Measurements from ENCODE around the gene COMMD8. TPM values are rescaled to one million over a fixed set of nuclear protein-coding genes. Genes with fewer than 3 reads are reported as not detected.
A peak's percentile ranks its signal among the peaks of the same experiment; 100 is the strongest.

Gene COMMD8
- total RNA-seq = 10 to 100 TPM; 14.1 to 21.1 (median 19.4) TPM
- 10 to 100 TPM; 25.2 to 30.9 (median 28.5) TPM for polyA plus RNA-seq
- long read RNA-seq, donor 1, transcript COMMD8-201 (5 exons, 1,469 nt) = major isoform, 15 of 16 reads
- long read RNA-seq, donor 1, partial matches to known transcripts = 0 of 16 reads
- long read RNA-seq, donor 1, other reads (novel, unspliced or antisense) = 0 of 16 reads
- long read RNA-seq, donor 2, transcript COMMD8-201 (5 exons, 1,469 nt) = major isoform, 13 of 13 reads
- long read RNA-seq, donor 2, partial matches to known transcripts = 0 of 13 reads
- long read RNA-seq, donor 2, other reads (novel, unspliced or antisense) = 0 of 13 reads

DNA sequence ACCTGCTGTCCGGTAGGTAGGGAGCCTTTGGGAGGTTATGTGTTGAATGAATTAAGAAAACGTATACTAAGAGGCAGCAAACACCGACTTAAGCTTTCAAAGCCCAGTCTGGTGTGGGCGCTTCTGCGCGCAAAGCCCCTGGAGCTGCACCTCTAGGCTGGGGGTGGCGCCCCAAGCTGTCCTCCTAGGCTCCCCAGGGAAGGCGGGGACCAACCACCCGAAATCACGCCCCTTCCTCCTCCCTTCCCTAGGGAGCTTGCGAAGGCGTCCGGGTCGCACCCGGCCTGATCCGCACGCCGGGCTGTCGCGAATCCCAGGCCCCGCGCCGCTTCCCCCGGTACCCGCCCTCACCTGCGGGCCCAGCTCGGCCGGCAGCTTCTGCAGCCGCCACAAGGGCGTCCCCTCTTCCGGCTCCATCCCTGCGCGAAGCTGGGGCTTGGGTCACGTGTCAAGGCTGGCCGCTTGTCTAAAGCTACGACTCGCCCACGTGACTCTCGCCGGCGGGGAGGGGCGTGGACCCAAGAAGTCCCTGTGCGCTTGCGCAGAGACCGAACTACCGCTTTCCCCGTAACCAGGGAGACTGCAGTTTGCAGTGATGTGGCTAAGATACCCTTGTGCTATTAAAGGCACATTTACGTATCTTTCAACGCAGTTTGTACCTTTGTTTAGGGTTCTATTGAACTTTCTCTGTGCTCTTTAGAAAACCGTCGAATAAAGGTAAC, at the start of gene COMMD8:
COMMD8 (minus strand) TSS at position 468 of the 722 bp plus-strand sequence; CDS start at position 417, 51 bp downstream.
- WGBS, 5 donors = 0 to 1% (median 0%) methylated on average over 41 to 51 of the region's 51 CpGs
- TF ChIP-seq POLR2AphosphoS5 (IDR thresholded peaks at IDR 0.05) = peak; percentile 94 to 96 (median 95)
- TF ChIP-seq POLR2A (IDR thresholded peaks at IDR 0.05) = peak in 1 of 3 donors; percentile 24
- TF ChIP-seq, protein P1, sequence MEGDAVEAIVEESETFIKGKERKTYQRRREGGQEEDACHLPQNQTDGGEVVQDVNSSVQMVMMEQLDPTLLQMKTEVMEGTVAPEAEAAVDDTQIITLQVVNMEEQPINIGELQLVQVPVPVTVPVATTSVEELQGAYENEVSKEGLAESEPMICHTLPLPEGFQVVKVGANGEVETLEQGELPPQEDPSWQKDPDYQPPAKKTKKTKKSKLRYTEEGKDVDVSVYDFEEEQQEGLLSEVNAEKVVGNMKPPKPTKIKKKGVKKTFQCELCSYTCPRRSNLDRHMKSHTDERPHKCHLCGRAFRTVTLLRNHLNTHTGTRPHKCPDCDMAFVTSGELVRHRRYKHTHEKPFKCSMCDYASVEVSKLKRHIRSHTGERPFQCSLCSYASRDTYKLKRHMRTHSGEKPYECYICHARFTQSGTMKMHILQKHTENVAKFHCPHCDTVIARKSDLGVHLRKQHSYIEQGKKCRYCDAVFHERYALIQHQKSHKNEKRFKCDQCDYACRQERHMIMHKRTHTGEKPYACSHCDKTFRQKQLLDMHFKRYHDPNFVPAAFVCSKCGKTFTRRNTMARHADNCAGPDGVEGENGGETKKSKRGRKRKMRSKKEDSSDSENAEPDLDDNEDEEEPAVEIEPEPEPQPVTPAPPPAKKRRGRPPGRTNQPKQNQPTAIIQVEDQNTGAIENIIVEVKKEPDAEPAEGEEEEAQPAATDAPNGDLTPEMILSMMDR (IDR thresholded peaks at IDR 0.05 in 8 of 11, conservative IDR thresholded peaks at IDR 0.05 in 3 of 11) = peak; percentile 26 to 67 (median 55)

DNA sequence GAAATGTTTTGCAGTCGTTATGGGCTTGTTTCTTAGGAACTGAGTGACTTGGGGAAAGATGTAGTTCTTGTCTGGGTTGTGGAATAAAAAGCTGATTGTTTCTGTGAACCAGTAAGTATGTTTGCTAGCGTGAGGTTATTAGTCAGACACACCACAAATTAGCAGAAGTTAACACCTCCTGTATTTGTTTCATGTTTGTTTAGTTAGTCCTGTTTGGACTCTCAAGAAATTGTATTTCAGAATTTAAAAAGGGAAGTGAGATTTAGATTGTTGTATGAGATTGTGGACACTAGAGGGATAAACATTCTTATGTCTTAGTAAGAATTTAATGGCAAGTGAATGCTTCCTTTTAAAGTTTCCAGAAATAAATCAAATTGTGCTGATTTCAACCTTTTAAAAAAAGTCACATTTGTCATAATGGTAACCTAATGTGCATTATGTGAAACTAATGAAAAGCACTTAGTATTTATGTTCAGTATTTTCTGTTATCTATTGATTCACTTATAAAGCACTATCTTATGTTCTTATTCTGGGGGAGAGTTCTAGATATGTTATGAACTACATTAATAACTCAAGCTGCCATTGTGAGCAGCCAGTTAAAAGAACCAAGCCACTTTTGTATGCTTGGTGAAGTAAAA, 47.1 kb upstream of the COMMD8 start:
- H3K27ac ChIP-seq = peak overlapping the region in 7 of 8 donors; percentile 28 to 76 (median 55)
- peaks cover 10 to 59% (median 25%) of the 10 kb centered on the region in 6 donors for H3K4me1 ChIP-seq
- H3K4me3 ChIP-seq = no peak overlapping the region
- TF ChIP-seq POLR2AphosphoS5 (IDR thresholded peaks at IDR 0.05) = no peak
- TF ChIP-seq, protein P1 (IDR thresholded peaks at IDR 0.05 in 8 of 11, conservative IDR thresholded peaks at IDR 0.05 in 3 of 11) = peak in 6 of 11 experiments; percentile 12 to 52 (median 38)
- WGBS, 5 donors = 21 to 32% (median 29%) methylated on average over 2 of the region's 2 CpGs
- no peaks in the 10 kb centered on the region for H3K9me3 ChIP-seq
- no peak for DNase-seq
- no peaks in the 10 kb centered on the region for H3K27me3 ChIP-seq (replicated peaks in 1 of 7)
- peaks cover 0 to 32% (median 7%) of the 10 kb centered on the region in 6 donors for H3K36me3 ChIP-seq
- intact Hi-C loops (cut with DNase I; ENCODE audit: low total_unique reads) = no loop called here

More for the DNA sequence above, at the start of gene COMMD8:
- peak; percentile 100 for DNase-seq
- H3K36me3 ChIP-seq = peaks cover 0 to 18% (median 7%) of the 10 kb centered on the region in 6 donors
- intact Hi-C loops (cut with DNase I; ENCODE audit: low total_unique reads) = loop anchor here (10.0 kb wide), 1 partner anchor 101 kb away; no protein-coding TSS in a partner anchor
- peaks cover 0 to 54% (median 22%) of the 10 kb centered on the region in 6 donors for H3K4me1 ChIP-seq
- H3K27ac ChIP-seq = peak within 1 kb of the TSS; percentile 84 to 95 (median 90)
- peak within 1 kb of the TSS; percentile 79 to 93 (median 88) for H3K4me3 ChIP-seq
- H3K9me3 ChIP-seq = no peaks in the 10 kb centered on the region
- H3K27me3 ChIP-seq (replicated peaks in 1 of 7) = no peaks in the 10 kb centered on the region

DNA sequence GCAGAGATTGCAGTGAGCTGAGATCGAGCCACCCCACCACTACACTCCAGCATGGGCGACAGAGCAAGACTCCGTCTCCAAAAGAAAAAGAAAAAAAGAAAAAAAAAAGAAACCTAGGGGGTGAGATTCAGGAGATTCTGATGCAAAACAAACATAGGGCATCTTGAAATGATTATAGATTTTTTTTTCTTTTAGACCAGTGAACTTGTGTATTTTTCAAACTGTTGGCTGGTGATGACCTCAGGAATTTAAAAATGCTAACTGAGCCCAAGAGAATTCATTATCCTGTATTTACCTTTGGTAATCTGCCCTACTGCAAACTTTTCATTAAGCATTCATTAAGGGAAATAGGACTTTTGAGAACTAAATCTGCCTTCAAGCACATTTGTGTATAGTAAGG, 42.2 kb upstream of the COMMD8 start:
- intact Hi-C loops (cut with DNase I; ENCODE audit: low total_unique reads) = no loop called here
- Histone ChIP-seq H3K9me3 (no peaks in the 10 kb centered on the region), H3K27me3 (replicated peaks in 1 of 7) (no peaks in the 10 kb centered on the region), H3K4me3 (no peak overlapping the region), H3K36me3 (peaks cover 0 to 4% (median 0%) of the 10 kb centered on the region in 6 donors), H3K27ac (no peak overlapping the region), H3K4me1 (peaks cover 5 to 54% (median 16%) of the 10 kb centered on the region in 6 donors)
- 76 to 97% (median 90%) methylated on average over 3 of the region's 3 CpGs for WGBS, 5 donors
- TF ChIP-seq POLR2AphosphoS5 (IDR thresholded peaks at IDR 0.05) = no peak
- TF ChIP-seq, protein P1 (IDR thresholded peaks at IDR 0.05 in 8 of 11, conservative IDR thresholded peaks at IDR 0.05 in 3 of 11) = no peak
- TF ChIP-seq POLR2A (IDR thresholded peaks at IDR 0.05) = no peak
- DNase-seq = no peak

Data from spleen (tissue), 13 donors.